Common myeloid progenitor, CD34-positive (primary cell): ENCODE measurements around the gene DEPDC5.
"Not testable (repeated sequence)": the region's sequence is repeated elsewhere in the genome, so short reads cannot be mapped to it uniquely, and the experiment has no call there.

Experiments
- CTCF ChIA-PET: fragments of 350-600 bp; sonication (Branson Sonifier 250); formaldehyde crosslinking; loops from one replicate; lab custom pipeline; 2021; ENCODE audit warnings: antibody characterized with exemption; lab: Charles Lee
- POLR2A ChIA-PET: fragments of 350-600 bp; sonication (Branson Sonifier 250); formaldehyde crosslinking; loops from one replicate; lab custom pipeline; 2021; ENCODE audit warnings: antibody characterized with exemption; lab: Charles Lee
- DNase-seq, 3 donors: peaks; one replicate each; pipeline versions ENCODE4 v3.0.0 to v3.0.0-alpha.2; 2013
- H3K27ac ChIP-seq, 2 experiments: 1 replicate in 1 of 2; 2 replicates in 1 of 2; pipeline ENCODE4 v1.7.0; 2013; ENCODE audit warnings: inconsistent platforms in 2 of 2, low read length in 2 of 2, mild to moderate bottlenecking in 2 of 2, low read depth in 1 of 2, moderate library complexity in 1 of 2; ENCODE audit not compliant: severe bottlenecking in 2 of 2, insufficient read depth in 1 of 2, poor library complexity in 1 of 2
- H3K27me3 ChIP-seq, 5 experiments: replicated peaks in 2 of 5; 1 replicate in 3 of 5; 2 replicates in 2 of 5; pipeline versions ENCODE4 v1.6.1 to v1.7.0; 2013; ENCODE audit warnings: low read length in 4 of 5, mild to moderate bottlenecking in 2 of 5, moderate library complexity in 2 of 5, inconsistent platforms in 1 of 5; ENCODE audit not compliant: insufficient read depth in 5 of 5, control insufficient read depth in 4 of 5
- H3K36me3 ChIP-seq, 4 experiments: 1 replicate in 2 of 4; 2 replicates in 2 of 4; pipeline versions ENCODE4 v1.6.1 to v1.7.0; 2013; ENCODE audit warnings: low read length in 3 of 4, control low read depth in 1 of 4, mild to moderate bottlenecking in 1 of 4; ENCODE audit not compliant: control insufficient read depth in 4 of 4, insufficient read depth in 4 of 4
- H3K4me1 ChIP-seq, 4 experiments: 1 replicate in 3 of 4; 2 replicates in 1 of 4; pipeline versions ENCODE4 v1.6.1 to v1.7.1; 2013; ENCODE audit warnings: low read length in 3 of 4, mild to moderate bottlenecking in 3 of 4, control low read depth in 1 of 4, inconsistent platforms in 1 of 4, moderate library complexity in 1 of 4; ENCODE audit not compliant: control insufficient read depth in 4 of 4, insufficient read depth in 4 of 4; ENCODE audit errors: control extremely low read depth in 1 of 4
- H3K4me3 ChIP-seq, 7 experiments: 1 replicate in 4 of 7; 2 replicates in 3 of 7; pipeline versions ENCODE4 v1.5.1 to v1.7.0; 2013; ENCODE audit warnings: mild to moderate bottlenecking in 7 of 7, low read length in 6 of 7, moderate library complexity in 6 of 7, inconsistent platforms in 2 of 7, low read depth in 2 of 7, control low read depth in 1 of 7; ENCODE audit not compliant: insufficient read depth in 4 of 7, control insufficient read depth in 1 of 7; ENCODE audit errors: extremely low read depth in 1 of 7
- H3K9me3 ChIP-seq, 5 experiments: 1 replicate in 4 of 5; 2 replicates in 1 of 5; pipeline versions ENCODE4 v1.6.1 to v1.7.1; 2013; ENCODE audit warnings: low read length in 4 of 5, mild to moderate bottlenecking in 2 of 5, inconsistent platforms in 1 of 5, low read depth in 1 of 5, moderate library complexity in 1 of 5; ENCODE audit not compliant: control insufficient read depth in 4 of 5, insufficient read depth in 2 of 5; ENCODE audit errors: control extremely low read depth in 1 of 5
- WGBS: methylation state at CpG from one replicate; pipeline ENCODE4 v1.1.5; 2013; ENCODE audit not compliant: insufficient coverage; 5-methylcytosine and 5-hydroxymethylcytosine counted together

Gene DEPDC5

DNA sequence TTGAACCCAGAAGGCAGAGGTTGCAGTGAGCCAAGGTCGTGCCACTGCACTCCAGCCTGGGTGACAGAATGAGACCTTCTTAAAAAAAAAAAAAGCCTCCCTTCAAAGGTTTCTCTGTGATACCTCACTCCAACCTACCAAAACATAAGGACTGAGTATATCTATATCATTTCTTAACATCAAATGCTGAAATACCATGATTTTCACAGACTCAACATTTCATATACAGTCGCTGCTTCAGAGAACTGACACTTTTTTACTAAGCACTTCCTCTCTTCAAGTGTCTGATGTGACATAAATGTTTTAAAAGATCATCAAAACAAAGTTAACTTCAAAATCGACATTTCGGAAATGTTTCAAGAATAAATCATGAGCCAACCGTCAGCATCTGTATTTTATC is 15.9 kb upstream of the DEPDC5 start:
- POLR2A ChIA-PET, result no interaction called here
- peaks cover 12 to 56% (median 32%) of the 10 kb centered on the region in 4 experiments for H3K36me3 ChIP-seq

DNA sequence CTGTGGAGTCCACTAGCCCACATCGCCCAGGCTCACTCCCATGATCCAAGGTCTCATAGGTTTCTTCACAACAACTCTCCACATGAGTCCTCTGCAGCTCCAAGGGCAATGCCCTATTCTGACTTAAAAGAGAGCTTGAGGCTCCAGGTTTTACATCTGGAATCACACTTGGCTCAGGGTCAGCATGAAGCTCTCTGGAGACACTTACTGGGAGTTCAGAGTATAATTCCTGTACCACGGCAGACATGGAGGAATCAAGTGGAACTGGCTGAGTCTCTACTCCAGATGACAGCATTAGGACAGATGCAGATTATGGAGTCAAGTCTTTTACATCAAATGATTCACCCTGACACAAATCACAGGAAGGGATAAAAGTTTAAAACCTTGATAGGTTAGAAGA is 15.3 kb upstream of the DEPDC5 start:
- ChIA-PET CTCF (interaction anchor here (0.6 to 1.3 kb wide), 3 partner anchors 10 to 62 kb away, joined by 3 read pairs; no protein-coding TSS in a partner anchor), POLR2A (no interaction called here)
- WGBS, result 100% methylated on average over 2 of the region's 2 CpGs
- Histone ChIP-seq H3K9me3 (no peaks in the 10 kb centered on the region), H3K27me3 (no peaks in the 10 kb centered on the region), H3K4me1 (no peaks in the 10 kb centered on the region), H3K4me3 (no peak overlapping the region), H3K36me3 (peaks cover 12 to 53% (median 32%) of the 10 kb centered on the region in 4 experiments), H3K27ac (no peak overlapping the region)
- no peak for DNase-seq

More for the DNA sequence above, 15.9 kb upstream of the DEPDC5 start:
- WGBS, result no CpG with 5 or more reads among the region's 5 CpGs
- no peaks in the 10 kb centered on the region for H3K4me1 ChIP-seq
- H3K9me3 ChIP-seq, result no peaks in the 10 kb centered on the region
- H3K4me3 ChIP-seq, result no peak overlapping the region
- DNase-seq, result no peak
- CTCF ChIA-PET, result interaction anchor here (1.7 kb wide), 1 partner anchor 11 kb away, joined by 5 read pairs; no protein-coding TSS in a partner anchor
- H3K27ac ChIP-seq, result no peak overlapping the region
- H3K27me3 ChIP-seq, result no peaks in the 10 kb centered on the region

DNA sequence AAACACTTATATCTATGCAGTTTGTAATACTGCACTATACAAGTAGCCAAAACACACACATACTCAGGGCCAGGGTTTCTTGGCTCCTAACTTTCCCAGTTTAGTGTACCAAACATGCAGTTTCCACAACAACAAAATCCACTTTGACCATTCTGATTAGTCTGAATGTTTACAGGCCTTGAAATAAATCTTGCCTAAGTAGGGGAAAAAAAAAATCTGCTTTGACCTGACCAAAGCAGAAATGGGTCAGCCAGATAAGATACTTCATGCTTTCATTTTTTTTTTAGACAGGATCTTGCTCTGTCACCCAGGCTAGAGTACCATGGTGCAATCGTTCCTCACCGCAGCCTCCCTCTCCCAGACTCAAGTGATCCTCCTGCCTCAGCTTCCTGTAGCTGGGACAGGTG is 14.0 kb upstream of the DEPDC5 start:
- WGBS, result 60% methylated on average over 2 of the region's 2 CpGs
- Histone ChIP-seq H3K27me3 (no peaks in the 10 kb centered on the region), H3K27ac (no peak overlapping the region), H3K4me3 (no peak overlapping the region), H3K9me3 (no peaks in the 10 kb centered on the region), H3K4me1 (no peaks in the 10 kb centered on the region), H3K36me3 (peaks cover 6 to 44% (median 25%) of the 10 kb centered on the region in 4 experiments)
- no peak for DNase-seq
- POLR2A ChIA-PET, result no interaction called here
- CTCF ChIA-PET, result interaction anchor here (0.9 to 1.3 kb wide), 2 partner anchors 9 kb away, joined by 3 to 4 read pairs; no protein-coding TSS in a partner anchor

DNA sequence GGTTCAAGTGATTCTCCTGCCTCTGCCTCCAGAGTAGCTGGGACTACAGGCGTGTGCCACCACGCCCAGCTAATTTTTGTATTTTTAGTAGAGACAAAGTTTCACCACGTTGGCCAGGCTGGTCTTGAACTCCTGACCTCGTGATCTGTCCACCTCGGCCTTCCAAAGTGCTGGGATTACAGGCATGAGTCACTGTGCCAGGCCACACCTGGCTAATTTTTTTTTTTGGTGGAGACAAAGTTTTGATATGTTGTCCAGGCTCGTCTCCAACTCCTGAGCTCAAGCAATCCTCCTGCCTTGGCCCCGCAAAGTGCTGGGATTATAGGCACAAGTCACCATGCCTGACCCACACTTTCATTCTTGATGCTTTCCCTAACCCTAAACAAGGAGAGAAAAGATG is 13.5 kb upstream of the DEPDC5 start:
- H3K4me1 ChIP-seq, H3K9me3 ChIP-seq, H3K4me3 ChIP-seq, H3K27me3 ChIP-seq, CTCF ChIA-PET, DNase-seq, POLR2A ChIA-PET, H3K27ac ChIP-seq: not testable (repeated sequence)
- WGBS, result 94% methylated on average over 7 of the region's 7 CpGs
- H3K36me3 ChIP-seq, result peaks cover 6 to 42% (median 24%) of the 10 kb centered on the region in 4 experiments

DNA sequence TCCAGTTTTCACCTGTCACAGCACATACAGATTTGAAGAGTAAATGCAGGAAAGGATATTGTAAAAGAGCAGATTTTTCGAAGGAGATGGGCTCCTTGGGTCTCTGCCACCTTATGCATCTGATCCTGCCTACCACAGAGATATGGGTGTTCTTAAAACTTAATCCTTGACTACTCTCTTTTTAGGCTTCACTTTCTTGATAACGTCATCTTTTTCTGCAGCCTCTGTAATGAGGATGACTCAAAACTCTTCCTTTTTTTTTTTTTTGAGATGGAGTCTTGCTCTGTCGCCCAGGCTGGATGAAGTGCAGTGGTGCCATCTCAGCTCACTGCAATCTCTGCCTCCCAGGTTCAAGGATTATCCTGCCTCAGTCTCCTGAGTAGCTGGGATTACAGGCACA is 11.7 kb upstream of the DEPDC5 start:
- 100% methylated on average over 1 of the region's 3 CpGs for WGBS
- Histone ChIP-seq H3K36me3 (peaks cover 4 to 42% (median 20%) of the 10 kb centered on the region in 4 experiments), H3K9me3 (no peaks in the 10 kb centered on the region), H3K4me1 (no peaks in the 10 kb centered on the region), H3K27ac (no peak overlapping the region), H3K27me3 (no peaks in the 10 kb centered on the region), H3K4me3 (no peak overlapping the region)
- DNase-seq, result no peak
- ChIA-PET POLR2A (no interaction called here), CTCF (no interaction called here)

DNA sequence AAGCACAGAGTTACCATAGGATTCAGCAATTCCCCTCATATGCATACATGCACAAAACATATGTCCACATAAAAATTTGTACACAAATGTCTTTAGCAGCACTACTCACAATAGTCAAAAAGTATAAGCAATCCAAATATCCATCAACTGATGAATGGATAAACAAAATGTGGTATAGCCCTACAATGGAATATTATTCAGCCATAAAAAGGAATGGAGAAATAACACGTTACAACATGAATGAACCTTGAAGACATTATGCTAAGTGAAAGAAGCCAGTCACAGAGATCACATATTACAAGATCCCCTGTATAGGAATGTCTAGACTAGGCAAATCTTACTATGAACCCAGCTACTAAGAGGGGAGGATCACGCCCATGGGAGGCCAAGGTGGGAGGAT is 11.1 kb upstream of the DEPDC5 start:
- Histone ChIP-seq H3K36me3 (peaks cover 4 to 45% (median 20%) of the 10 kb centered on the region in 4 experiments), H3K4me3 (no peak overlapping the region), H3K9me3 (no peaks in the 10 kb centered on the region), H3K27me3 (no peaks in the 10 kb centered on the region), H3K4me1 (peaks cover 0 to 2% (median under 1%) of the 10 kb centered on the region in 4 experiments), H3K27ac (no peak overlapping the region)
- no peak for DNase-seq
- POLR2A ChIA-PET, result no interaction called here
- CTCF ChIA-PET, result no interaction called here
- no CpG with 5 or more reads among the region's 2 CpGs for WGBS

DNA sequence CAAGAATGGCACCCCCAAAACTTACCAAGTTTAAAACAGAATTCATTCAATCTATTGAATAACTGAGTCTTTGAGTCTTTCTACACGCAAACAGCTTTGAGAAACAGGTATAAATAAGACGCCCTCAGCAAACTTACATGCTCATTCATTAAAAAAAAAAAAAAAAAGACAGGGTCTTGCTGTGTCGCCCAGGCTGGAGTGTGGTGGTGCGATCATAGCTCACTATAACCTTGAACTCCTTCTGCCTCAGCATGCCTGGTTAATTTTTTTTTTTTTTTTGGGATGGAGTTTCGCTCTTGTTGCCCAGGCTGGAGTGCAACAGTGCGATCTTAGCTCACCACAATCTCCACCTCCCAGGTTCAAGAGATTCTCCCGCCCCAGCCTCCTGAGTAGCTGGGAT is 9.9 kb upstream of the DEPDC5 start:
- no peak for DNase-seq
- Histone ChIP-seq H3K4me3 (no peak overlapping the region), H3K27ac (no peak overlapping the region), H3K4me1 (peaks cover 8 to 14% (median 12%) of the 10 kb centered on the region in 4 experiments), H3K9me3 (no peaks in the 10 kb centered on the region), H3K27me3 (no peaks in the 10 kb centered on the region), H3K36me3 (peaks cover 2 to 37% (median 14%) of the 10 kb centered on the region in 4 experiments)
- CTCF ChIA-PET, result no interaction called here
- POLR2A ChIA-PET, result interaction anchor here (0.6 kb wide), 1 partner anchor 11 kb away, joined by 4 read pairs; no protein-coding TSS in a partner anchor
- 100% methylated on average over 2 of the region's 7 CpGs for WGBS
